SK-N-SH (cell line): Measurements from ENCODE around the gene MS4A18. TPM values are rescaled to one million over a fixed set of nuclear protein-coding genes. Genes with fewer than 3 reads are reported as not detected.

Experiments
- CTCF ChIA-PET: fragments of 300-600, 350-600 bp; formaldehyde crosslinking; extraction: SDS; loops from one replicate; lab custom pipeline; 2021; lab: Yijun Ruan, JAX
- POLR2A ChIA-PET: fragments of 350-600 bp; sonication (Branson Sonifier 250); formaldehyde crosslinking; extraction: SDS; loops from one replicate; lab custom pipeline; 2020; ENCODE audit warnings: antibody characterized with exemption, inconsistent platforms; lab: Yijun Ruan, JAX
- DNase-seq: peaks from one replicate; pipeline ENCODE4 v3.0.0; 2012
- H2AFZ ChIP-seq: fragments of 200-600 bp; sonication (generic); 2 replicates; pipeline ENCODE4 v1.8.1; 2016; ENCODE audit warnings: antibody characterized with exemption, mild to moderate bottlenecking, low read depth
- H3F3A ChIP-seq: fragments of 200-600 bp; sonication (generic); replicated peaks from 2 replicates; pipeline ENCODE3; 2016; ENCODE audit warnings: antibody characterized with exemption, mild to moderate bottlenecking; ENCODE audit not compliant: insufficient read depth
- H3K27ac ChIP-seq, 2 experiments: fragments of 200-500 bp in 1 of 2; fragments of 200-600 bp in 1 of 2; sonication (Bioruptor generic) in 1 of 2; sonication (generic), shearing (Covaris generic) in 1 of 2; 2 replicates each; pipeline versions ENCODE4 v1.5.1 to v1.6.1; 2014 to 2016; ENCODE audit warnings: low read depth in 2 of 2, inconsistent platforms in 1 of 2, low read length in 1 of 2, mild to moderate bottlenecking in 1 of 2, mixed read lengths in 1 of 2
- H3K27me3 ChIP-seq: fragments of 200-600 bp; sonication (generic), shearing (Covaris generic); 2 replicates; pipeline ENCODE4 v1.6.1; 2016; ENCODE audit warnings: mixed run types; ENCODE audit not compliant: insufficient read depth
- H3K36me3 ChIP-seq, 2 experiments: fragments of 200-500 bp in 1 of 2; fragments of 200-600 bp in 1 of 2; sonication (Bioruptor generic) in 1 of 2; sonication (generic) in 1 of 2; replicated peaks in 1 of 2; 2 replicates each; pipeline versions ENCODE3 to v1.5.1; 2014 to 2016; ENCODE audit warnings: low read length in 1 of 2, mild to moderate bottlenecking in 1 of 2; ENCODE audit not compliant: insufficient read depth in 2 of 2, control insufficient read depth in 1 of 2
- H3K4me1 ChIP-seq, 2 experiments: fragments of 200-500 bp in 1 of 2; fragments of 200-600 bp in 1 of 2; sonication (Bioruptor generic) in 1 of 2; sonication (generic), shearing (Covaris generic) in 1 of 2; 2 replicates each; pipeline versions ENCODE4 v1.5.1 to v1.6.1; 2014 to 2016; ENCODE audit warnings: low read depth in 1 of 2, low read length in 1 of 2, mixed run types in 1 of 2; ENCODE audit not compliant: insufficient read depth in 2 of 2, control insufficient read depth in 1 of 2
- H3K4me2 ChIP-seq: fragments of 200-600 bp; sonication (generic), shearing (Covaris generic); 2 replicates; pipeline ENCODE4 v1.6.1; 2017; ENCODE audit warnings: mixed run types
- H3K4me3 ChIP-seq, 2 experiments: fragments of 200-500 bp in 1 of 2; fragments of 200-600 bp in 1 of 2; sonication (Bioruptor generic) in 1 of 2; sonication (generic), shearing (Covaris generic) in 1 of 2; 2 replicates each; pipeline versions ENCODE4 v1.5.1 to v1.8.1; 2014 to 2016; ENCODE audit warnings: low read depth in 2 of 2, inconsistent platforms in 1 of 2, low read length in 1 of 2, mild to moderate bottlenecking in 1 of 2, mixed read lengths in 1 of 2, moderate library complexity in 1 of 2
- H3K79me2 ChIP-seq: fragments of 200-600 bp; sonication (generic); 2 replicates; pipeline ENCODE4 v1.8.1; 2017; ENCODE audit warnings: mild to moderate bottlenecking; ENCODE audit not compliant: insufficient read depth
- H3K9ac ChIP-seq: fragments of 200-600 bp; sonication (generic); 2 replicates; pipeline ENCODE4 v1.6.1; 2017; ENCODE audit warnings: mixed run types
- H3K9me2 ChIP-seq: fragments of 200-600 bp; sonication (generic); 2 replicates; pipeline ENCODE4 v1.6.1; 2017; ENCODE audit warnings: mixed run types
- H3K9me3 ChIP-seq: fragments of 200-600 bp; sonication (generic); 2 replicates; pipeline ENCODE4 v1.6.1; 2017; ENCODE audit warnings: mixed run types, mild to moderate bottlenecking, moderate library complexity
- H4K20me1 ChIP-seq: fragments of 200-600 bp; sonication (generic); 2 replicates; pipeline ENCODE4 v1.6.1; 2017; ENCODE audit warnings: mild to moderate bottlenecking, mixed run types; ENCODE audit not compliant: insufficient read depth
- EZH2phosphoT487 ChIP-seq: fragments of 200-600 bp; sonication (generic); IDR thresholded peaks from 2 replicates; pipeline ENCODE4 v1.6.1; 2017; ENCODE audit warnings: low read depth, mixed run types, mild to moderate bottlenecking, antibody characterized with exemption, moderate library complexity, borderline replicate concordance
- FOXJ3 ChIP-seq: sonication (generic); formaldehyde crosslinking; IDR thresholded peaks from 2 replicates; pipeline ENCODE4 v1.5.1; 2020; ENCODE audit warnings: mild to moderate bottlenecking, missing genetic modification reagents
- FOXM1 ChIP-seq: IDR thresholded peaks from 2 replicates; pipeline ENCODE4 v1.4.0; 2012; ENCODE audit warnings: low read depth, mild to moderate bottlenecking
- POLR2AphosphoS5 ChIP-seq: IDR thresholded peaks from 2 replicates; pipeline ENCODE4 v1.6.1; 2012; ENCODE audit warnings: low read depth, low read length
- RFX5 ChIP-seq: IDR thresholded peaks from 2 replicates; pipeline ENCODE4 v1.6.1; 2012; ENCODE audit warnings: mild to moderate bottlenecking, improper control_type of control experiment, low read length
- WGBS: methylation state at CpG from one replicate; pipeline ENCODE4 v1.1.6; 2017; ENCODE audit warnings: low lambda C conversion rate; 5-methylcytosine and 5-hydroxymethylcytosine counted together
- polyA plus RNA-seq, 3 experiments: library from polyadenylated mRNA; depleted of rRNA; stranded (reverse); fragments of >200 nt; gene quantifications; 2 replicates each; pipeline ENCODE4 v1.2.3, GENCODE V29; 2012
- TF ChIP-seq, protein P1 (sequence below): fragments of 200-600 bp; sonication (generic); IDR thresholded peaks from 2 replicates; pipeline ENCODE4 v1.6.1; 2017; ENCODE audit warnings: antibody characterized with exemption, mild to moderate bottlenecking, moderate library complexity

MS4A18 gene
- polyA plus RNA-seq, 1 of the 3 experiments (the other 2 are of a cell fraction), result not detected

DNA sequence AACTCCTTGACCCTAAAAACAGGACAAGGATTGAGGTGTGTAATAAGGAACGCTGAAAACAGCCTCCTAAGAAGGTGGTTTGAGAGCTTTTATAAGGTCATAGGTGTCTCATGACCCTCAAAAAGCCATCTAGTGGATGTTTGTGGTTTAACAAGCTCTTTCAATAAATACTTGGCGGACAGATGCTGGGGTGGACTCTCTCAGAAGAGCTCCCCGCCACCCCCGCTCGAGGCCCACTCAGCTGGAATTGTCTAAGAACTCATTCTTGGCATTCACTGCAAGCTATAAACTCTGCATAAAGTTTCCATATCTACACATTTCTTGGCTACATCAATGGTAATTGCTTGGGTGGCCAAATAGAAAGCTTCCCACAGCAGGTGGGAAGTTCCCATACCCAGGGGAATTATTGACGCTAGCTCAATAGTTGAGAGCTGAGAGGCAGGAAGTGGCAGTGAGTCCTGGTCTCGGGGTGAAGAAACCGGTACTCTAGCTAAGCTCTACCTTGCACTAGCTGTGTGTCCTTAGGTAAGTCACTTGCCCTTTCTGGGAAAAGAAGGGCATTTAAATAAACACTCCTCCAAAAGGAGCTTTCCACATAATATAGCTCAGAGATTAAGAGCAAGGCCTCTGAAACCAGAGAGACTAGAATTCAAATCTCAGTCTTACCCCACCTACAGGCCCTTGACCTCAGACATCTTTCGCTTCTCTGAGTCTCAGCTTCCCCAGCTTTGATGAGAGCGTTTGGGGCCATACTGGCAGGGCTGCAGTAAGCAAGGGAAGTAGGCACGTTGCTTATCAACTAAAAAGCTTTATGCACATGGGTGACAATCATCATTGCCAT is 38.6 kb downstream of the MS4A18 start:
- POLR2A ChIA-PET, result no interaction called here
- Histone ChIP-seq H3K27me3 (peaks cover 68% of the 10 kb centered on the region), H2AFZ (no peak overlapping the region), H3K4me3 (no peak overlapping the region), H3K9me2 (no peaks in the 10 kb centered on the region), H3K4me2 (no peak overlapping the region), H3K27ac (no peak overlapping the region), H3K36me3 (no peaks in the 10 kb centered on the region), H4K20me1 (no peaks in the 10 kb centered on the region), H3K9ac (no peak overlapping the region), H3K4me1 (no peaks in the 10 kb centered on the region; a peak in 1 of 4 replicates), H3K9me3 (no peaks in the 10 kb centered on the region), H3F3A (no peaks in the 10 kb centered on the region), H3K79me2 (no peaks in the 10 kb centered on the region)
- 20% methylated on average over 10 of the region's 11 CpGs for WGBS
- CTCF ChIA-PET, result interaction anchor here (0.9 to 4.1 kb wide), 10 partner anchors 9 to 132 kb away, joined by 3 to 67 read pairs (median 4); no protein-coding TSS in a partner anchor
- DNase-seq, result no peak
- TF ChIP-seq FOXM1 (no peak), FOXJ3 (CRISPR knock-in tag) (no peak), RFX5 (no peak), EZH2phosphoT487 (no peak)
- TF ChIP-seq, protein P1, sequence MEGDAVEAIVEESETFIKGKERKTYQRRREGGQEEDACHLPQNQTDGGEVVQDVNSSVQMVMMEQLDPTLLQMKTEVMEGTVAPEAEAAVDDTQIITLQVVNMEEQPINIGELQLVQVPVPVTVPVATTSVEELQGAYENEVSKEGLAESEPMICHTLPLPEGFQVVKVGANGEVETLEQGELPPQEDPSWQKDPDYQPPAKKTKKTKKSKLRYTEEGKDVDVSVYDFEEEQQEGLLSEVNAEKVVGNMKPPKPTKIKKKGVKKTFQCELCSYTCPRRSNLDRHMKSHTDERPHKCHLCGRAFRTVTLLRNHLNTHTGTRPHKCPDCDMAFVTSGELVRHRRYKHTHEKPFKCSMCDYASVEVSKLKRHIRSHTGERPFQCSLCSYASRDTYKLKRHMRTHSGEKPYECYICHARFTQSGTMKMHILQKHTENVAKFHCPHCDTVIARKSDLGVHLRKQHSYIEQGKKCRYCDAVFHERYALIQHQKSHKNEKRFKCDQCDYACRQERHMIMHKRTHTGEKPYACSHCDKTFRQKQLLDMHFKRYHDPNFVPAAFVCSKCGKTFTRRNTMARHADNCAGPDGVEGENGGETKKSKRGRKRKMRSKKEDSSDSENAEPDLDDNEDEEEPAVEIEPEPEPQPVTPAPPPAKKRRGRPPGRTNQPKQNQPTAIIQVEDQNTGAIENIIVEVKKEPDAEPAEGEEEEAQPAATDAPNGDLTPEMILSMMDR, result peak; percentile 49

- POLR2A ChIA-PET, result no interaction called here
- no peaks in the 10 kb centered on the region; a peak in 1 of 4 replicates for H3K4me1 ChIP-seq
- no peak for TF ChIP-seq POLR2AphosphoS5
- TF ChIP-seq, protein P1, result peak; percentile 13; the same call in 1 of the 2 replicates
- TF ChIP-seq, all 33 proteins: peak for 1
- no peak for DNase-seq
- WGBS, result 29% methylated on average over 11 of the region's 11 CpGs
- Histone ChIP-seq H3K9me2 (no peaks in the 10 kb centered on the region), H3K79me2 (no peaks in the 10 kb centered on the region), H2AFZ (no peak overlapping the region), H3K9me3 (no peaks in the 10 kb centered on the region), H3K4me2 (no peak overlapping the region), H3F3A (no peaks in the 10 kb centered on the region), H3K27me3 (peaks cover 61% of the 10 kb centered on the region), H3K27ac (no peak overlapping the region), H3K36me3 (no peaks in the 10 kb centered on the region), H3K4me3 (no peak overlapping the region), H3K9ac (no peak overlapping the region), H4K20me1 (no peaks in the 10 kb centered on the region)
- CTCF ChIA-PET, result interaction anchor here (1.0 to 4.1 kb wide), 8 partner anchors 10 to 67 kb away, joined by 3 to 67 read pairs (median 4); no protein-coding TSS in a partner anchor
Measured at GRCh38 chr11:60763692-60764369, 39.3 kb downstream of the MS4A18 start.
